Measurements from ENCODE around the gene CERS1.
A peak's percentile ranks its signal among the peaks of the same experiment; 100 is the strongest.
"Not testable (repeated sequence)": the region's sequence is repeated elsewhere in the genome, so short reads cannot be mapped to it uniquely, and the experiment has no call there.

Gene CERS1

GRCh38 chr19:18917593-18917992 lies 21.6 kb upstream of the CERS1 start:
- DNase-seq = not testable (repeated sequence)

- DNase-seq = peak; percentile 67 to 68
Observed at GRCh38 chr19:18915639-18916038, 19.7 kb upstream of the CERS1 start.

GRCh38 chr19:18913466-18913865 lies 17.5 kb upstream of the CERS1 start:
- DNase-seq = no peak

GRCh38 chr19:18912933-18913332 lies 17.0 kb upstream of the CERS1 start:
- no peak for DNase-seq

- DNase-seq = no peak
Observed at GRCh38 chr19:18910801-18911436, 15.0 kb upstream of the CERS1 start.

- no peak for DNase-seq
Observed at GRCh38 chr19:18910010-18910409, 14.1 kb upstream of the CERS1 start.

GRCh38 chr19:18908917-18909619 lies 13.1 kb upstream of the CERS1 start:
- no peak for DNase-seq

GRCh38 chr19:18906605-18907519 lies 10.9 kb upstream of the CERS1 start:
- DNase-seq = peak; percentile 80 to 84

- no peak for DNase-seq
Observed at GRCh38 chr19:18905513-18906236, 9.7 kb upstream of the CERS1 start.

- no peak for DNase-seq
Observed at GRCh38 chr19:18905058-18905456, 9.1 kb upstream of the CERS1 start.

- DNase-seq = peak; percentile 36 to 40
Observed at GRCh38 chr19:18904334-18905057, 8.5 kb upstream of the CERS1 start.

GRCh38 chr19:18903156-18904037 lies 7.4 kb upstream of the CERS1 start:
- DNase-seq = no peak

- DNase-seq = not testable (repeated sequence)
Observed at GRCh38 chr19:18902519-18902918, 6.6 kb upstream of the CERS1 start.

- no peak for DNase-seq
Observed at GRCh38 chr19:18901491-18901890, 5.5 kb upstream of the CERS1 start.

GRCh38 chr19:18900700-18901481 lies 4.9 kb upstream of the CERS1 start:
- DNase-seq = no peak

- DNase-seq = no peak
Observed at GRCh38 chr19:18899624-18900560, 3.9 kb upstream of the CERS1 start.

GRCh38 chr19:18898607-18899408 lies 2.9 kb upstream of the CERS1 start:
- no peak for DNase-seq

GRCh38 chr19:18898081-18898606 lies 2.2 kb upstream of the CERS1 start:
- DNase-seq = no peak
